ENCODE data around the gene SSU72.

- TF ChIP-seq POLR2A (IDR thresholded peaks at IDR 0.05): no peak
- no peak for TF ChIP-seq CTCF (IDR thresholded peaks at IDR 0.05)
- TF ChIP-seq EP300 (IDR thresholded peaks at IDR 0.05): no peak
These were observed 24.6 kb downstream of the SSU72 start for GRCh38 chr1:1550087-1550486.

Measured in tibial nerve (tissue), 4 donors.